ENCODE measurements around the gene SULT2B1.

The SULT2B1 gene

GRCh38 chr19:48510421-48511268 lies 41.3 kb upstream of the SULT2B1 start:
- peak overlapping the region; percentile 64 for H2AK5ac ChIP-seq (ENCODE audit: low read depth, low read length)
- H2BK15ac ChIP-seq (ENCODE audit: low read length), result peak overlapping the region; percentile 71
- no peak overlapping the region for H3K4ac ChIP-seq (ENCODE audit: low read length)
- WGBS, 2 donors (ENCODE audit: extremely low coverage in 2 of 2, insufficient read length in 2 of 2, insufficient replicate concordance in 1 of 2), result no CpG with 5 or more reads among the region's 24 CpGs
- H3K36me3 ChIP-seq (replicated peaks in 1 of 2; ENCODE audit: control insufficient read depth in 2 of 2, insufficient read depth in 2 of 2, low read length in 2 of 2), result no peaks in the 10 kb centered on the region
- H2BK5ac ChIP-seq (ENCODE audit: low read length), result peak overlapping the region; percentile 85
- H4K91ac ChIP-seq (ENCODE audit: low read depth, low read length, poor library complexity), result no peak overlapping the region
- H2BK120ac ChIP-seq (ENCODE audit: low read depth, low read length), result no peak overlapping the region
- peak overlapping the region; percentile 76 for H2AFZ ChIP-seq (ENCODE audit: low read length)
- peak overlapping the region; percentile 44 for H3K23ac ChIP-seq (ENCODE audit: low read depth, low read length, poor library complexity)
- peaks cover 4 to 10% of the 10 kb centered on the region in 2 donors for H3K4me1 ChIP-seq (ENCODE audit: control insufficient read depth in 2 of 2, insufficient read depth in 1 of 2, low read depth in 1 of 2, low read length in 2 of 2)
- no peaks in the 10 kb centered on the region for H3K9me3 ChIP-seq (replicated peaks in 1 of 2; ENCODE audit: control insufficient read depth in 2 of 2, insufficient read depth in 1 of 2, low read depth in 1 of 2, low read length in 2 of 2)
- peak overlapping the region; percentile 93 for H3K18ac ChIP-seq (ENCODE audit: low read length)
- no peak overlapping the region for H3K14ac ChIP-seq (ENCODE audit: low read length)
- H3K4me2 ChIP-seq (ENCODE audit: insufficient read depth, low read length, poor library complexity, severe bottlenecking), result peak overlapping the region; percentile 84
- H3K4me3 ChIP-seq (ENCODE audit: low read length in 2 of 2), result peak overlapping the region; percentile 26 to 77
- H3K27ac ChIP-seq (replicated peaks; ENCODE audit: low read length), result no peak overlapping the region
- DNase-seq (ENCODE audit: low spot score), result no peak
- H3K79me1 ChIP-seq (ENCODE audit: low read depth, low read length), result peaks cover 1% of the 10 kb centered on the region
- H3K27me3 ChIP-seq (ENCODE audit: control insufficient read depth in 3 of 3, insufficient read depth in 3 of 3, low read depth in 1 of 3, low read length in 3 of 3), result peaks cover 0 to 18% (median 15%) of the 10 kb centered on the region in 3 experiments
- no peak overlapping the region for H4K8ac ChIP-seq (ENCODE audit: low read depth, low read length)
- no peak overlapping the region for H2BK12ac ChIP-seq (ENCODE audit: low read length)
- no peak overlapping the region for H3K9ac ChIP-seq (ENCODE audit: low read depth, low read length, poor library complexity)

- peak overlapping the region; percentile 84 for H3K4me2 ChIP-seq (ENCODE audit: insufficient read depth, low read length, poor library complexity, severe bottlenecking)
- peak overlapping the region; percentile 95 for H3K14ac ChIP-seq (ENCODE audit: low read length)
- peak overlapping the region; percentile 82 for H3K23ac ChIP-seq (ENCODE audit: low read depth, low read length, poor library complexity)
- no peak overlapping the region for H2BK15ac ChIP-seq (ENCODE audit: low read length)
- H3K4me3 ChIP-seq (ENCODE audit: low read length in 2 of 2), result peak overlapping the region; percentile 26 to 77
- no peak overlapping the region for H2BK12ac ChIP-seq (ENCODE audit: low read length)
- no peak overlapping the region for H4K91ac ChIP-seq (ENCODE audit: low read depth, low read length, poor library complexity)
- H3K79me1 ChIP-seq (ENCODE audit: low read depth, low read length), result peaks cover 1% of the 10 kb centered on the region
- H3K4ac ChIP-seq (ENCODE audit: low read length), result no peak overlapping the region
- no peak overlapping the region for H3K27ac ChIP-seq (replicated peaks; ENCODE audit: low read length)
- H2BK120ac ChIP-seq (ENCODE audit: low read depth, low read length), result no peak overlapping the region
- H4K8ac ChIP-seq (ENCODE audit: low read depth, low read length), result no peak overlapping the region
- peak overlapping the region; percentile 76 for H2AFZ ChIP-seq (ENCODE audit: low read length)
- no peak overlapping the region for H2BK5ac ChIP-seq (ENCODE audit: low read length)
- H3K4me1 ChIP-seq (ENCODE audit: control insufficient read depth in 2 of 2, insufficient read depth in 1 of 2, low read depth in 1 of 2, low read length in 2 of 2), result peaks cover 4 to 10% of the 10 kb centered on the region in 2 donors
- H3K36me3 ChIP-seq (replicated peaks in 1 of 2; ENCODE audit: control insufficient read depth in 2 of 2, insufficient read depth in 2 of 2, low read length in 2 of 2), result no peaks in the 10 kb centered on the region
- peak overlapping the region; percentile 96 for H3K18ac ChIP-seq (ENCODE audit: low read length)
- H2AK5ac ChIP-seq (ENCODE audit: low read depth, low read length), result no peak overlapping the region
- no peaks in the 10 kb centered on the region for H3K9me3 ChIP-seq (replicated peaks in 1 of 2; ENCODE audit: control insufficient read depth in 2 of 2, insufficient read depth in 1 of 2, low read depth in 1 of 2, low read length in 2 of 2)
- H3K27me3 ChIP-seq (ENCODE audit: control insufficient read depth in 3 of 3, insufficient read depth in 3 of 3, low read depth in 1 of 3, low read length in 3 of 3), result peaks cover 0 to 18% (median 15%) of the 10 kb centered on the region in 3 experiments
- DNase-seq (ENCODE audit: low spot score), result no peak
- WGBS, 2 donors (ENCODE audit: extremely low coverage in 2 of 2, insufficient read length in 2 of 2, insufficient replicate concordance in 1 of 2), result no CpG with 5 or more reads among the region's 32 CpGs
- H3K9ac ChIP-seq (ENCODE audit: low read depth, low read length, poor library complexity), result peak overlapping the region; percentile 82
Measured at GRCh38 chr19:48511321-48511731, 40.6 kb upstream of the SULT2B1 start.

DNA sequence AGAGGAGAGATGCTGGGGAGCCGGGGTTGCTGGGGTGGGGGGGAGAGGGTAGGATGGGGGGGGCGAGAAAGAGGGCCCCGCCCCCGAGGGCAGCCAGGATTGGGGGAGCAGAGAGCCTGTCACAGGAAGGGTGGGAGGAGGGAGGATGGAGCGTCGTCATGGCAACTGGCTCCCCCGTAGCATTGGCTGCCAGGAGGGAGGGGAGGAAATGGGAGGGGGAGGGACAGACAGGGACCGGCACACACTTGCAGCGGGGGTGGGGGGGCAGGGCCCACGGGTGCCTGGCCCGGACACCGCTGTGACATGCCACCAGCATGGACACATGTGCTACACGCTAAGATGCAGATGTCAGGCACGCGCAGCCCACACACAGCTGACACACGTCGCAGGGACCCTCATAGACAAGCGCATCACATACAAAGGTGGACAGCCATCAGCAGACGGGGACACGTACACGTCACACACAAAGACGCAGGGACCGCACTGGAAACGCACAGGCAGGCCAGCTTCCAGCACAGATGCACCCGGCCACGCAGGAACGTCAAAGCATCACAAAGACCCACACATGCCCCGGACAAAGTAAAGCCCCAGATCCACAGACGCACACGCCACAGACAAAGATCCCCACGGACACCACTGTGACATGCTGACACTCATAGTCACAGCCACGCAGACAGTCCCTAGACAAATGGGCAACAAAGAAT lies 40.0 kb upstream of the SULT2B1 start, which contains the start of gene LMTK3:
Gene LMTK3 (minus strand): TSS at position 36 of the 704 bp plus-strand sequence. CDS start 259 bp downstream, outside the sequence.
- H3K9me3 ChIP-seq (replicated peaks in 1 of 2; ENCODE audit: control insufficient read depth in 2 of 2, insufficient read depth in 1 of 2, low read depth in 1 of 2, low read length in 2 of 2), result no peaks in the 10 kb centered on the region
- peaks cover 4 to 11% of the 10 kb centered on the region in 2 donors for H3K4me1 ChIP-seq (ENCODE audit: control insufficient read depth in 2 of 2, insufficient read depth in 1 of 2, low read depth in 1 of 2, low read length in 2 of 2)
- peak within 1 kb of the TSS; percentile 95 for H3K14ac ChIP-seq (ENCODE audit: low read length)
- H4K91ac ChIP-seq (ENCODE audit: low read depth, low read length, poor library complexity), result peak within 1 kb of the TSS; percentile 4
- H3K18ac ChIP-seq (ENCODE audit: low read length), result peak within 1 kb of the TSS; percentile 96
- no peak within 1 kb of the TSS for H2BK120ac ChIP-seq (ENCODE audit: low read depth, low read length)
- H3K79me1 ChIP-seq (ENCODE audit: low read depth, low read length), result peaks cover 1% of the 10 kb centered on the region
- H3K9ac ChIP-seq (ENCODE audit: low read depth, low read length, poor library complexity), result peak within 1 kb of the TSS; percentile 82
- peak within 1 kb of the TSS; percentile 76 for H2AFZ ChIP-seq (ENCODE audit: low read length)
- H2AK5ac ChIP-seq (ENCODE audit: low read depth, low read length), result peak within 1 kb of the TSS; percentile 64
- H3K27ac ChIP-seq (replicated peaks; ENCODE audit: low read length), result no peak within 1 kb of the TSS
- H3K4me3 ChIP-seq (ENCODE audit: low read length in 2 of 2), result peak within 1 kb of the TSS; percentile 26 to 77
- no peak within 1 kb of the TSS for H2BK5ac ChIP-seq (ENCODE audit: low read length)
- H3K4ac ChIP-seq (ENCODE audit: low read length), result no peak within 1 kb of the TSS
- H3K36me3 ChIP-seq (replicated peaks in 1 of 2; ENCODE audit: control insufficient read depth in 2 of 2, insufficient read depth in 2 of 2, low read length in 2 of 2), result no peaks in the 10 kb centered on the region
- peak within 1 kb of the TSS; percentile 84 for H3K4me2 ChIP-seq (ENCODE audit: insufficient read depth, low read length, poor library complexity, severe bottlenecking)
- no CpG with 5 or more reads among the region's 32 CpGs for WGBS, 2 donors (ENCODE audit: extremely low coverage in 2 of 2, insufficient read length in 2 of 2, insufficient replicate concordance in 1 of 2)
- peaks cover 0 to 18% (median 15%) of the 10 kb centered on the region in 3 experiments for H3K27me3 ChIP-seq (ENCODE audit: control insufficient read depth in 3 of 3, insufficient read depth in 3 of 3, low read depth in 1 of 3, low read length in 3 of 3)
- H2BK15ac ChIP-seq (ENCODE audit: low read length), result peak within 1 kb of the TSS; percentile 12
- H3K23ac ChIP-seq (ENCODE audit: low read depth, low read length, poor library complexity), result peak within 1 kb of the TSS; percentile 82
- H4K8ac ChIP-seq (ENCODE audit: low read depth, low read length), result no peak within 1 kb of the TSS
- DNase-seq (ENCODE audit: low spot score), result no peak
- no peak within 1 kb of the TSS for H2BK12ac ChIP-seq (ENCODE audit: low read length)
